H9 (cell line): ENCODE data around the gene GFOD2. TPM values are rescaled to one million over a fixed set of nuclear protein-coding genes. Genes with fewer than 3 reads are reported as not detected.

ENCODE experiments used
- DNase-seq: peaks from one replicate; pipeline ENCODE4 v3.0.0-alpha.2; 2017
- H2AFZ ChIP-seq: one replicate; pipeline ENCODE4 v1.6.1; 2013; ENCODE audit warnings: mild to moderate bottlenecking, low read length, control low read depth, moderate library complexity
- H2AK5ac ChIP-seq: 2 replicates; pipeline ENCODE4 v1.6.1; 2013; ENCODE audit warnings: low read length, control low read depth, mixed read lengths; ENCODE audit not compliant: insufficient read length
- H2BK120ac ChIP-seq: one replicate; pipeline ENCODE4 v1.6.1; 2013; ENCODE audit warnings: low read depth, mild to moderate bottlenecking, low read length, control low read depth, inconsistent platforms; ENCODE audit not compliant: poor library complexity, severe bottlenecking
- H2BK12ac ChIP-seq: 2 replicates; pipeline ENCODE4 v1.6.1; 2013; ENCODE audit warnings: low read length, control low read depth, mixed read lengths, low read depth; ENCODE audit not compliant: insufficient read length
- H2BK15ac ChIP-seq: 2 replicates; pipeline ENCODE4 v1.6.1; 2013; ENCODE audit warnings: low read depth, low read length, control low read depth
- H2BK20ac ChIP-seq: one replicate; pipeline ENCODE4 v1.6.1; 2013; ENCODE audit warnings: low read depth, mild to moderate bottlenecking, low read length, control low read depth, inconsistent platforms; ENCODE audit not compliant: poor library complexity, severe bottlenecking
- H2BK5ac ChIP-seq: 2 replicates; pipeline ENCODE4 v1.6.1; 2013; ENCODE audit warnings: low read length, control low read depth, mixed read lengths; ENCODE audit not compliant: insufficient read length
- H3K14ac ChIP-seq: 2 replicates; pipeline ENCODE4 v1.6.1; 2013; ENCODE audit warnings: low read length, control low read depth; ENCODE audit not compliant: insufficient read depth
- H3K18ac ChIP-seq: 2 replicates; pipeline ENCODE4 v1.6.1; 2013; ENCODE audit warnings: low read depth, mild to moderate bottlenecking, mixed read lengths, low read length, control low read depth; ENCODE audit not compliant: insufficient read length
- H3K23ac ChIP-seq: 2 replicates; pipeline ENCODE4 v1.6.1; 2013; ENCODE audit warnings: low read length, control low read depth, mixed read lengths, low read depth; ENCODE audit not compliant: insufficient read length
- H3K23me2 ChIP-seq: 2 replicates; pipeline ENCODE4 v1.6.1; 2013; ENCODE audit warnings: low read depth, mild to moderate bottlenecking, mixed read lengths, low read length, control low read depth; ENCODE audit not compliant: insufficient read length, poor library complexity, severe bottlenecking
- H3K27ac ChIP-seq: 2 replicates; pipeline ENCODE4 v1.5.1; 2013; ENCODE audit warnings: low read length, control low read depth, mixed read lengths, low read depth; ENCODE audit not compliant: insufficient read length
- H3K27me3 ChIP-seq: 2 replicates; pipeline ENCODE4 v1.6.1; 2013; ENCODE audit warnings: low read length, control low read depth, inconsistent platforms; ENCODE audit not compliant: insufficient read depth
- H3K4ac ChIP-seq: 2 replicates; pipeline ENCODE4 v1.6.1; 2013; ENCODE audit warnings: low read depth, mild to moderate bottlenecking, control low read depth, inconsistent platforms, low read length, moderate library complexity
- H3K4me1 ChIP-seq: 2 replicates; pipeline ENCODE4 v1.6.1; 2013; ENCODE audit warnings: low read length, control low read depth, inconsistent platforms; ENCODE audit not compliant: insufficient read depth
- H3K4me2 ChIP-seq: 2 replicates; pipeline ENCODE4 v1.6.1; 2013; ENCODE audit warnings: low read length, control low read depth, mixed read lengths; ENCODE audit not compliant: insufficient read length, insufficient read depth
- H3K56ac ChIP-seq: 2 replicates; pipeline ENCODE4 v1.6.1; 2013; ENCODE audit warnings: low read depth, mild to moderate bottlenecking, mixed read lengths, low read length, control low read depth; ENCODE audit not compliant: insufficient read length
- H3K79me1 ChIP-seq: 2 replicates; pipeline ENCODE4 v1.6.1; 2013; ENCODE audit warnings: low read depth, mild to moderate bottlenecking, moderate library complexity, low read length, control low read depth, inconsistent platforms; ENCODE audit not compliant: insufficient read depth, poor library complexity, severe bottlenecking
- H3K79me2 ChIP-seq: 2 replicates; pipeline ENCODE4 v1.6.1; 2013; ENCODE audit warnings: low read length, control low read depth, inconsistent platforms; ENCODE audit not compliant: insufficient read depth
- H3K9ac ChIP-seq: 2 replicates; pipeline ENCODE4 v1.6.1; 2013; ENCODE audit warnings: low read length, control low read depth, mixed read lengths; ENCODE audit not compliant: insufficient read length; ENCODE audit errors: extremely low read depth
- H3K9me3 ChIP-seq: one replicate; pipeline ENCODE4 v1.6.1; 2013; ENCODE audit warnings: low read depth, low read length, inconsistent platforms; ENCODE audit not compliant: control insufficient read depth
- H3T11ph ChIP-seq: one replicate; pipeline ENCODE4 v1.6.1; 2013; ENCODE audit warnings: mild to moderate bottlenecking, low read length, control low read depth, inconsistent platforms
- H4K20me1 ChIP-seq: one replicate; pipeline ENCODE4 v1.6.1; 2013; ENCODE audit not compliant: control insufficient read depth, insufficient read length, insufficient read depth
- H4K5ac ChIP-seq: 2 replicates; pipeline ENCODE4 v1.6.1; 2013; ENCODE audit warnings: low read depth, mild to moderate bottlenecking, mixed read lengths, low read length, control low read depth; ENCODE audit not compliant: insufficient read length
- H4K8ac ChIP-seq: replicated peaks from 2 replicates; pipeline ENCODE4 v1.6.1; 2013; ENCODE audit warnings: low read length, control low read depth, mixed read lengths, low read depth; ENCODE audit not compliant: insufficient read length
- H4K91ac ChIP-seq: 2 replicates; pipeline ENCODE4 v1.6.1; 2013; ENCODE audit warnings: low read depth, mild to moderate bottlenecking, moderate library complexity, mixed read lengths, low read length, control low read depth; ENCODE audit not compliant: insufficient read length
- H3K27ac Mint-ChIP-seq, 3 experiments: 2 replicates in 2 of 3; 3 replicates in 1 of 3; pipeline ENCODE4 v1.8.0; 2020 to 2021; ENCODE audit warnings: mixed read lengths in 3 of 3, mild to moderate bottlenecking in 1 of 3, moderate library complexity in 1 of 3
- H3K27me3 Mint-ChIP-seq: 2 replicates; pipeline ENCODE4 v1.8.0; 2021; ENCODE audit warnings: low read depth, mild to moderate bottlenecking, moderate library complexity, mixed read lengths
- H3K36me3 Mint-ChIP-seq, 3 experiments: 2 replicates in 2 of 3; 3 replicates in 1 of 3; pipeline ENCODE4 v1.8.0; 2020 to 2021; ENCODE audit warnings: low read depth in 3 of 3, mixed read lengths in 3 of 3; ENCODE audit not compliant: insufficient read depth in 1 of 3
- H3K4me1 Mint-ChIP-seq, 2 experiments: 2 replicates each; pipeline ENCODE4 v1.8.0; 2020; ENCODE audit warnings: mixed read lengths in 2 of 2
- H3K4me3 Mint-ChIP-seq, 2 experiments: 2 replicates in 1 of 2; 3 replicates in 1 of 2; pipeline ENCODE4 v1.8.0; 2020 to 2021; ENCODE audit warnings: mild to moderate bottlenecking in 2 of 2, mixed read lengths in 2 of 2, moderate library complexity in 1 of 2
- H3K9me3 Mint-ChIP-seq, 2 experiments: 2 replicates in 1 of 2; 3 replicates in 1 of 2; pipeline ENCODE4 v1.8.0; 2020; ENCODE audit warnings: mild to moderate bottlenecking in 2 of 2, mixed read lengths in 2 of 2, moderate library complexity in 1 of 2
- WGBS: extraction: QIAGEN DNeasy Blood & Tissue Kit; methylation state at CpG from one replicate; pipeline ENCODE4 v1.1.7; 2013; ENCODE audit warnings: missing lambda C conversion rate, low lambda C conversion rate, mixed read lengths; ENCODE audit not compliant: insufficient read length; ENCODE audit errors: extremely low coverage; 5-methylcytosine and 5-hydroxymethylcytosine counted together
- total RNA-seq: library from RNA; stranded (reverse); gene quantifications from 2 replicates; pipeline ENCODE4 v1.2.1, GENCODE V29; 2021
- TF ChIP-seq, protein P1 (sequence below): fragments of 200-600 bp; sonication (generic); conservative IDR thresholded peaks from 3 replicates; pipeline ENCODE4 v1.8.0; 2021; ENCODE audit warnings: antibody characterized with exemption, mild to moderate bottlenecking

Gene GFOD2
- total RNA-seq, 1 experiment from 2014 or later = 21.8 TPM

DNA sequence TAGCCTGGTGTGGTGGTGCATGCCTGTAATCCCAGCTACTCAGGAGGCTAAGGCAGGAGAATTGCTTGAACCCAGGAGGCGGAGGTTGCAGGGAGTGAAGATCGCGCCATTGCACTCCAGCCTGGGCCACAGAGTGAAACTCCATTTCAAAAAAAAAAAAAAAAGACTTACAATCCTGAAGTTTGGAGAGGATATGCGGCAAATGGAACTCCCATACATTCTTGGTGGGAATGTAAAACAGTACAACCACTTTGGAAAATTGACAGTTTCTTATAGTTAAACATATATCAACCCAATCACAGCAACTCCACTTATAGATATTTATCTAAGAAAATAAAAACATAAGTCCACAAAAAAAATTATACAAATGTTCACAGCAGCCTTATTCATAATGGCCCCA, 11.9 kb downstream of the GFOD2 start:
- peaks cover 2 to 7% (median 5%) of the 10 kb centered on the region in 3 experiments; a peak in 4 of 7 replicates for H3K36me3 Mint-ChIP-seq

More for the DNA sequence above, 11.9 kb downstream of the GFOD2 start:
- Histone ChIP-seq H3K23me2 (no peaks in the 10 kb centered on the region), H2BK12ac (no peak overlapping the region), H3K79me2 (peaks cover 5% of the 10 kb centered on the region; the same call in 1 of the 2 replicates), H4K20me1 (no peaks in the 10 kb centered on the region), H2BK20ac (no peak overlapping the region), H3K23ac (no peak overlapping the region), H2AK5ac (no peak overlapping the region), H2AFZ (no peak overlapping the region), H3K18ac (no peak overlapping the region), H4K5ac (no peak overlapping the region), H3K27ac (no peak overlapping the region), H3K27me3 (no peaks in the 10 kb centered on the region), H4K91ac (no peak overlapping the region), H2BK120ac (no peak overlapping the region), H3K4me1 (no peaks in the 10 kb centered on the region; the same call in 1 of the 2 replicates), H2BK15ac (no peak overlapping the region), H2BK5ac (no peak overlapping the region), H4K8ac (no peak overlapping the region), H3K56ac (no peak overlapping the region), H3K4ac (no peak overlapping the region), H3T11ph (no peak overlapping the region), H3K14ac (no peak overlapping the region), H3K79me1 (peaks cover 6% of the 10 kb centered on the region), H3K4me2 (no peak overlapping the region), H3K9ac (no peak overlapping the region), H3K9me3 (no peaks in the 10 kb centered on the region)
- Mint-ChIP-seq H3K9me3 (no peaks in the 10 kb centered on the region; a peak in 1 of 5 replicates), H3K27me3 (no peaks in the 10 kb centered on the region), H3K4me3 (no peak overlapping the region), H3K27ac (no peak overlapping the region), H3K4me1 (peaks cover 13 to 17% of the 10 kb centered on the region in 2 experiments)
- DNase-seq = no peak
- WGBS = no CpG with 5 or more reads among the region's 4 CpGs
- TF ChIP-seq, protein P1, sequence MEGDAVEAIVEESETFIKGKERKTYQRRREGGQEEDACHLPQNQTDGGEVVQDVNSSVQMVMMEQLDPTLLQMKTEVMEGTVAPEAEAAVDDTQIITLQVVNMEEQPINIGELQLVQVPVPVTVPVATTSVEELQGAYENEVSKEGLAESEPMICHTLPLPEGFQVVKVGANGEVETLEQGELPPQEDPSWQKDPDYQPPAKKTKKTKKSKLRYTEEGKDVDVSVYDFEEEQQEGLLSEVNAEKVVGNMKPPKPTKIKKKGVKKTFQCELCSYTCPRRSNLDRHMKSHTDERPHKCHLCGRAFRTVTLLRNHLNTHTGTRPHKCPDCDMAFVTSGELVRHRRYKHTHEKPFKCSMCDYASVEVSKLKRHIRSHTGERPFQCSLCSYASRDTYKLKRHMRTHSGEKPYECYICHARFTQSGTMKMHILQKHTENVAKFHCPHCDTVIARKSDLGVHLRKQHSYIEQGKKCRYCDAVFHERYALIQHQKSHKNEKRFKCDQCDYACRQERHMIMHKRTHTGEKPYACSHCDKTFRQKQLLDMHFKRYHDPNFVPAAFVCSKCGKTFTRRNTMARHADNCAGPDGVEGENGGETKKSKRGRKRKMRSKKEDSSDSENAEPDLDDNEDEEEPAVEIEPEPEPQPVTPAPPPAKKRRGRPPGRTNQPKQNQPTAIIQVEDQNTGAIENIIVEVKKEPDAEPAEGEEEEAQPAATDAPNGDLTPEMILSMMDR = no peak
